OCI-LY3 (cell line): Measurements from ENCODE around the gene PSEN1.

Experiments used
- H2AFZ ChIP-seq: fragments of 200-600, 300-600 bp; shearing (Covaris generic); 2 replicates; pipeline ENCODE4 v1.6.0; 2014; ENCODE audit warnings: antibody characterized with exemption, low read depth, low read length
- H3K27ac ChIP-seq: fragments of 200-600, 300-600 bp; sonication (generic); 2 replicates; pipeline ENCODE4 v1.5.1; 2014; ENCODE audit warnings: mild to moderate bottlenecking, low read length, moderate library complexity, mixed read lengths
- H3K27me3 ChIP-seq: fragments of 200-600, 300-600 bp; sonication (generic); 2 replicates; pipeline ENCODE4 v1.6.1; 2014; ENCODE audit warnings: low read depth, low read length, mixed read lengths
- H3K36me3 ChIP-seq: fragments of 200-600, 300-600 bp; sonication (generic); replicated peaks from 2 replicates; pipeline ENCODE3; 2014; ENCODE audit warnings: low read depth, low read length, mixed read lengths
- H3K4me1 ChIP-seq: fragments of 300-600, 200-600 bp; sonication (generic); 2 replicates; pipeline ENCODE4 v1.6.1; 2014; ENCODE audit warnings: low read length, mixed read lengths
- H3K4me2 ChIP-seq: fragments of 200-600, 300-600 bp; sonication (generic); 2 replicates; pipeline ENCODE4 v1.6.1; 2014; ENCODE audit warnings: low read length, mixed read lengths
- H3K4me3 ChIP-seq: fragments of 300-600, 200-600 bp; sonication (generic); 2 replicates; pipeline ENCODE4 v1.5.1; 2014; ENCODE audit warnings: antibody characterized with exemption, mild to moderate bottlenecking, low read length, moderate library complexity
- H3K79me2 ChIP-seq: fragments of 300-600, 200-600 bp; shearing (Covaris generic); 2 replicates; pipeline ENCODE4 v1.6.1; 2014; ENCODE audit warnings: mild to moderate bottlenecking, low read length, mixed read lengths
- H3K9ac ChIP-seq: fragments of 300-600, 200-600 bp; shearing (Covaris generic); 2 replicates; pipeline ENCODE4 v1.6.0; 2014; ENCODE audit warnings: mild to moderate bottlenecking, low read length, moderate library complexity
- H3K9me3 ChIP-seq: fragments of 200-600, 300-600 bp; shearing (Covaris generic); 2 replicates; pipeline ENCODE4 v1.6.1; 2014; ENCODE audit warnings: low read length, mixed read lengths; ENCODE audit not compliant: insufficient read depth
- H4K20me1 ChIP-seq: fragments of 200-600, 300-600 bp; sonication (generic); 2 replicates; pipeline ENCODE4 v1.6.1; 2016; ENCODE audit warnings: low read length, mixed read lengths; ENCODE audit not compliant: insufficient read depth
- CTCF ChIP-seq: fragments of 200-600, 300-600 bp; sonication (generic); IDR thresholded peaks from 2 replicates; pipeline ENCODE4 v1.5.1; 2014; ENCODE audit warnings: antibody characterized with exemption, low read length, low read depth
- EZH2phosphoT487 ChIP-seq: fragments of 200-600 bp; shearing (Covaris generic); IDR thresholded peaks from 2 replicates; pipeline ENCODE4 v1.6.1; 2018; ENCODE audit warnings: antibody characterized with exemption, mixed run types, low read depth

The PSEN1 gene

GRCh38 chr14:73235531-73236155 is 99.3 kb downstream of the PSEN1 start:
- Histone ChIP-seq H3K79me2 (no peaks in the 10 kb centered on the region), H3K27ac (no peak overlapping the region), H3K27me3 (peaks cover 63% of the 10 kb centered on the region), H3K4me2 (no peak overlapping the region), H3K9ac (no peak overlapping the region), H3K4me1 (peaks cover 10% of the 10 kb centered on the region), H2AFZ (no peak overlapping the region), H4K20me1 (no peaks in the 10 kb centered on the region), H3K4me3 (no peak overlapping the region), H3K36me3 (no peaks in the 10 kb centered on the region), H3K9me3 (no peaks in the 10 kb centered on the region)
- TF ChIP-seq CTCF = no peak
- TF ChIP-seq EZH2phosphoT487 = no peak

- Histone ChIP-seq H2AFZ (no peak overlapping the region), H3K9ac (no peak overlapping the region), H3K4me2 (no peak overlapping the region), H3K4me1 (peaks cover 16% of the 10 kb centered on the region), H3K79me2 (no peaks in the 10 kb centered on the region), H4K20me1 (no peaks in the 10 kb centered on the region), H3K9me3 (no peaks in the 10 kb centered on the region), H3K27me3 (peaks cover 63% of the 10 kb centered on the region), H3K36me3 (no peaks in the 10 kb centered on the region), H3K27ac (no peak overlapping the region), H3K4me3 (no peak overlapping the region)
- TF ChIP-seq EZH2phosphoT487 = no peak
- TF ChIP-seq CTCF = no peak
Measured at GRCh38 chr14:73236157-73236556, 99.8 kb downstream of the PSEN1 start.

GRCh38 chr14:73236752-73237218 is 100.5 kb downstream of the PSEN1 start:
- H3K27ac ChIP-seq = no peak overlapping the region
- H3K79me2 ChIP-seq = no peaks in the 10 kb centered on the region
- H2AFZ ChIP-seq = no peak overlapping the region
- H3K27me3 ChIP-seq = peaks cover 63% of the 10 kb centered on the region
- H3K4me1 ChIP-seq = peaks cover 22% of the 10 kb centered on the region
- no peaks in the 10 kb centered on the region for H3K9me3 ChIP-seq
- H3K4me3 ChIP-seq = no peak overlapping the region
- H3K9ac ChIP-seq = no peak overlapping the region
- TF ChIP-seq CTCF (no peak), EZH2phosphoT487 (no peak)
- no peaks in the 10 kb centered on the region for H4K20me1 ChIP-seq
- no peaks in the 10 kb centered on the region for H3K36me3 ChIP-seq
- H3K4me2 ChIP-seq = no peak overlapping the region

- H3K4me2 ChIP-seq = peak within 1 kb of the TSS; percentile 52
- no peaks in the 10 kb centered on the region for H4K20me1 ChIP-seq
- no peaks in the 10 kb centered on the region for H3K79me2 ChIP-seq
- H3K9me3 ChIP-seq = no peaks in the 10 kb centered on the region
- H3K27me3 ChIP-seq = peaks cover 63% of the 10 kb centered on the region
- no peak within 1 kb of the TSS for H3K27ac ChIP-seq
- H3K4me1 ChIP-seq = peaks cover 25% of the 10 kb centered on the region
- no peaks in the 10 kb centered on the region for H3K36me3 ChIP-seq
- TF ChIP-seq CTCF = no peak
- no peak for TF ChIP-seq EZH2phosphoT487
- peak within 1 kb of the TSS; percentile 21; the same call in 1 of the 2 replicates for H3K4me3 ChIP-seq
- no peak within 1 kb of the TSS for H2AFZ ChIP-seq
- H3K9ac ChIP-seq = no peak within 1 kb of the TSS
Measured at GRCh38 chr14:73237219-73237785, 101.0 kb downstream of the PSEN1 start, which contains the start of gene PAPLN. Gene PAPLN (plus strand): TSS chr14:73237506. CDS start chr14:73239779, 2,273 bp downstream.
